Uterus (tissue), 2 donors: ENCODE data around the gene TBC1D22B.

Experiments used
- POLR2A ChIP-seq, 2 donors: fragments of 450-650 bp; IDR thresholded peaks; one replicate each; pipeline ENCODE4 v1.6.1; 2016; ENCODE audit warnings: antibody characterized with exemption in 2 of 2, mild to moderate bottlenecking in 1 of 2, moderate library complexity in 1 of 2
- TF ChIP-seq, protein P1 (sequence below), 4 experiments: fragments of 200-600 bp in 2 of 4; fragments of 450-650 bp in 2 of 4; sonication (generic) in 2 of 4; IDR thresholded peaks; one replicate each; pipeline ENCODE4 v1.5.1; 2016 to 2019; ENCODE audit warnings: antibody characterized with exemption in 4 of 4, mild to moderate bottlenecking in 2 of 4, moderate library complexity in 1 of 4

DNA sequence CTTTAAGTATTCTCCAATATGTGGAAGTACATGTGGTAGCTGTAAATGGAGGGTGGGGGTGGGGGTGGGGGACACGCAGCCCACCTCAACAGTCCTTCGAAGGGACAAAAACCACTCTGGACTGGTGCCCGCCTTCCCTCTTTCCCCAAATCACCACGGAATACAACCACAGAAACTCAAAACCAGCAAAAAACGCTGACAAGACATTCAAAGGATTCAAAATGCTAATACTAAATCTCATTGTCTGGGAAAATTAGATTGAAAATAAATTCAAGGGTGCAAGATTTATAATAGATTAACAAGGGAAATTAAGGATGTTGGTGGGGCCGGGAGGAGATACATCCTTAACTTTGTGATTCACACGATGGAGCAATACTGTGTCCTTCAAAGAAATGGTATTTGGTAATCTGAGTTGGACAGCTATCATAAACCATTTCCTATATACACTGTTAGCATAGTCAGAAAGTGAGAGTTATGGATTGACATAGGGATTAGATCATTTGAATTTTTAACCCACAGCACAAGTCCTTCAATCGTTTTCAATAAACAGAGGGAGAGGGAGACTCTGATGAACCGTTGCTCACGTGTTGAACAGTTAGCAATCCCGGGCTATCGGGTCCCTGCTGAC is 766 bp upstream of the TBC1D22B start:
- no peak for TF ChIP-seq POLR2A (IDR thresholded peaks at IDR 0.05)
- TF ChIP-seq, protein P1, sequence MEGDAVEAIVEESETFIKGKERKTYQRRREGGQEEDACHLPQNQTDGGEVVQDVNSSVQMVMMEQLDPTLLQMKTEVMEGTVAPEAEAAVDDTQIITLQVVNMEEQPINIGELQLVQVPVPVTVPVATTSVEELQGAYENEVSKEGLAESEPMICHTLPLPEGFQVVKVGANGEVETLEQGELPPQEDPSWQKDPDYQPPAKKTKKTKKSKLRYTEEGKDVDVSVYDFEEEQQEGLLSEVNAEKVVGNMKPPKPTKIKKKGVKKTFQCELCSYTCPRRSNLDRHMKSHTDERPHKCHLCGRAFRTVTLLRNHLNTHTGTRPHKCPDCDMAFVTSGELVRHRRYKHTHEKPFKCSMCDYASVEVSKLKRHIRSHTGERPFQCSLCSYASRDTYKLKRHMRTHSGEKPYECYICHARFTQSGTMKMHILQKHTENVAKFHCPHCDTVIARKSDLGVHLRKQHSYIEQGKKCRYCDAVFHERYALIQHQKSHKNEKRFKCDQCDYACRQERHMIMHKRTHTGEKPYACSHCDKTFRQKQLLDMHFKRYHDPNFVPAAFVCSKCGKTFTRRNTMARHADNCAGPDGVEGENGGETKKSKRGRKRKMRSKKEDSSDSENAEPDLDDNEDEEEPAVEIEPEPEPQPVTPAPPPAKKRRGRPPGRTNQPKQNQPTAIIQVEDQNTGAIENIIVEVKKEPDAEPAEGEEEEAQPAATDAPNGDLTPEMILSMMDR (IDR thresholded peaks at IDR 0.05) = no peak
